ENCODE results near the gene SPATA31C2.
"Not testable (repeated sequence)": the region's sequence is repeated elsewhere in the genome, so short reads cannot be mapped to it uniquely, and the experiment has no call there.

Gene SPATA31C2

GRCh38 chr9:88138375-88138774, at the start of gene SPATA31C2:
Gene SPATA31C2, minus strand, starts transcription at chr9:88138475. Its CDS starts 29 bp downstream, at chr9:88138446.
- DNase-seq: not testable (repeated sequence)

DNA sequence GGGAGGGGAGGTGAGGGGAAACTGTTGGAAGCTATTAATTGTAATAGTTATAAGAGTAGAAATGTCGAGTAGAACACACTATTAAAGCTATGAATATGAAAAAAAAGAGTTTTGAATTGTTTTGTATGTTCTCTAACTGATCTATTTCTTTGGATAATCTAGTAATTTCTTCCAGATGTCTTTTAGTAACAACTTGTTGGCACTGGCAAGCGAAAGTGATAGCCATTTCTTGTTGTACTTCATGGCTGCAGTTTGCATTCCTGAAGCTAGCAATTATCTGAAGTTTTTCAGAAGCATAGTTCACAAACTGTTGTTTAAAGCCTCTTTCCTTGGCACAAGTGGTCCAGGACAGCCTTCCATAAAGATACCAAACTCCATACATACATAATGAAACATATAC, 49.4 kb upstream of the SPATA31C2 start:
- no peak for DNase-seq

DNA sequence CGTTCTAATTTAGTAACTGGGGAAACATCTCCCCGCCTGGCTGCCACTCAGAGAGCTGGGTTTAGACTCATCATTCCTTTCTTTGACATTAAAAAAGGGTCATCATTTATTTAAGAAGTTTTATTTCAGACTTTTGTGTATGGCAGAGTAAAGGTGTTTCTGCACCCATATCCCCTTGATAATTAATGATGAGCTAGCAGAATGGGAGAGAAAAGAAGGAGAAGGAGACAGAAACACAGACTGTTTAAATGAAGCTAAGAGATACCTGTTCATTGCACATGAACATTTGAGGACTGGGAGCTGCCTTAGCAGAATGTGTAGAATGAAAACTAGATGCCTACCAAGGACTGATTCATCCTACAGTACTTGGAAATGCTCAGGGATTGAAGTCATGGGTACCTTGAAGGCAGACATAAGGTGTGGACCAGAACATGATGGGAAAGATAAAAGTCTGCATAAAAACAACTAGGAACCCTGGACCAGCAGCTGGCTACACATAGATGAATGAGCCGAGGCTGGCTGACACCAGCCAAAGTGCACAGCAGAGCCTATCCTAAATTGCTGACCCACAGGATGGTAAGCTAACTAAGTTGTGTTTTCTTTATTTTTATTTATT, 48.3 kb upstream of the SPATA31C2 start:
- no peak for DNase-seq

GRCh38 chr9:88184976-88185375, 46.7 kb upstream of the SPATA31C2 start:
- no peak for DNase-seq

- DNase-seq: no peak
Measured at GRCh38 chr9:88183798-88184495, 45.7 kb upstream of the SPATA31C2 start.

DNA sequence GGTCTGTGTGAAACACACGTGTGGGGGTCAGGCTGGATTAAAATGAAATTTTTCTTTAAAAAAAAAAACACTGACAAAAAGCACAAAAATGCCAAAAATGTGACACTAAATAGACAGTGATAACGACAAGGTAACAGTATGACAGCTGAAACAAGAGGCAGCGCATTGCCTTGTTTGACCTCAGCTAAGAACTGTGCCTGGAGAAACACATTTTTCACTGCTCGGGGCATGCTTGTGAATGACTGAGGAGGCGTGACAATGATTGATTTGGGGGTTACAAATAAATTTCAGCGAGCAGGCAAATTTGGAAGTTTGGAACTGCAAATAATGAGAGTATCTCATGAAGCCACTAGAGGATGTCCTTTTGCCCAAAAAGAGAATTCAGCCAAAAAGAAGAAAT, 44.2 kb upstream of the SPATA31C2 start:
- DNase-seq: no peak

GRCh38 chr9:88180081-88180765, 41.9 kb upstream of the SPATA31C2 start:
- no peak for DNase-seq

DNA sequence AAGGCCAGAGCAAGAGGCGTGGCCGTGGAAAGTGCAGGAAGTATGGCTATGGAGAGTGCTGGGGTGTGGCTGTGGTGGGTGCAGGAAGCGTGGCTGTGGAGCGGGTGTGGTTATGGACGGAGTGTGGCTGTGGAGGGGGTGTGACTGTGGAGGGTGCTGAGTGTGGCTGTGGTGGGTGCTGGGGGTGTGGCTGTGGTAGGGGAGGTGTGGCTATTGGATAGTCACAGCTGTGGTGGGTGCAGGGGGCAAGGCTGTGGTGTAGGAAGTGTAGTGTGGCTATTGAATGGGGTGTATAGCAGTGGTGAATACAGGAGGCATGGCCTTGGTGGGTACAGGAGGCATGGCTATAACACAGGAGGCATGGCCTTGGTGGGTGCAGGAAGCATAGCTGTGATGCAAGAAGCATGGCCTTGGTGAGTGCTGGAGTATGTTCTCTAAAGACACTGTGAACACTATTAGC, 40.8 kb upstream of the SPATA31C2 start:
- DNase-seq: no peak

GRCh38 chr9:88178641-88179040, 40.4 kb upstream of the SPATA31C2 start:
- DNase-seq: no peak

DNA sequence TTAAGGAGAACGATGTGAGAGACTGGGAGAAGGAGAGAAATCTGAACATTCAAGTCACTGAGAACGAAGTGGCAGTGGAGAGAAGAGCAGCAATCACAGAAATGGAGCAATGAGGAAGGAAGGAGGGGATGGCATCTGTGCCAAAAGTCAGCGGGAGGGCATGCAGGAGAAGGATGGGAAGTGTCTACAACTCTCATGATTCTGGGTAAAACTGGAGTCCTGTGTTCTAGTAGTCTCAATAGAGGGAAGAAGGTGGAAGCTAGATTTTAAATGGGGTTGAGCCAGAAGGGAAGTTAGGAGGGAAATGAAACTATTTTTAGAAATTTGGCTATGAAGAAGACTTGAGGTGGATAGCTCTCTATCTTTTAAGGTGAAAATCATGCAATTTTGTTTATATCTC, 39.1 kb upstream of the SPATA31C2 start:
- DNase-seq: no peak

DNA sequence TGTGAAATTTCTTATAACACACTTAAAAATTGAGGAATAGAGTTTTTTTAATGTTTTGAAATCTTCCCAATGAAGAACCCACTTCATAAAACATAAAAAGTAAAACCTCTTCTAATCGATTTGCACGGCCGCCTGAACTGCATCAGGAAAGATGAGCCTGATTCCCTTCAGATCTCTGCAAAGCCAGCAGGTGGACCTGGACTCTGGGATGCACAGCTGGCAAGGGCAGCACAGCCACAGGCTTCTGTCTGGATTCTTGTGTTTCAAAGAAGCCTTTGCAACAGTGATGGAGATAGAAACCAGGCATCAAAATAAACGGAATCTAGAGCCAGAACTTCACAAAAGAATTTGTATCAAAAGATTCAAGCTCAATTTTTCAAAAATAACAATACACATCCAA, 36.0 kb upstream of the SPATA31C2 start:
- DNase-seq: no peak

DNA sequence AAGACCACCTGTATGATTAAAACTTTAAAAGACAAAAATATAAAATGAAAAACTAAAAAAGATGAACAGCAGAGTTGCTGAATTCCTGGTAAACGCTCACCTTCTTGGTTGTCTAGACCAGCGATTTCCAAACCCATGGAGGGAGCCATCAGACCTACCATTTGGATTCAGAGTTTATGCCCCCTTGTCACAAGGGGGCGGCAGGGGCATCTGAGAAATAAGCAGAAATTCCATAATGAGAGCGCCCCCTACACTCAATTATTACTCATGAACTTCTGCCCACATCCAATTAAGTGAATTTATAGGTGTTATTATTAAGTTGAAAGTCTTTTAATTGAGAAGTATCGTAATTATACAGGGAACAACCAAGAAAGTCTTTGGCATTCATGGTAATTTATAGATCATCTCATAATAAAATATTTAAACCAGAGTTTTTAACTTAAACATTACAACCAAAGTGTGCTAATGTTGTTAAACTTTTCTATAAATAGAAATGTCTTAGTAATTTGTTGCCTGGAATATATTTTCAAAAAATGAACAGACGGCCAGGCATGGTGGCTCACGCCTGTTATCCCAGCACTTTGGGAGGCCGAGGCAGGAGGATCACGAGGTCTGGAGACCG, 35.2 kb upstream of the SPATA31C2 start:
- no peak for DNase-seq

DNA sequence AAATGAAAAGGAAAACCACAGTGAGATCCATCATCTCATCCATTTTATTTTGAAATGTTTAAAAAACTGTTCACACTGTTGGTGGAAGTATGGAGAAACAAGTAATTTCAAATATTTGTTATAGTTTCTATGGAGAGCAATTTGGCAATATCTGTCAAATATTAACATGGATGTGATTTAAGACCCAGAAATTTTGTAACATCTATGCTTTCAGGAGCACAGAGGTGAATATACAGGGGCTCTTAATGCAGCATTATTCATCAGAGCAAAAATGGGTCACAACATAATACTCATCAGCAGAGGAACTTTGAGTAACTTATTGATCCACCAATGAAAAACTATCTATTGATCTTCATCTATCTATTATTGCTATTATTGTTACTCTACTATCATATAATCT, 31.4 kb upstream of the SPATA31C2 start:
- no peak for DNase-seq

DNA sequence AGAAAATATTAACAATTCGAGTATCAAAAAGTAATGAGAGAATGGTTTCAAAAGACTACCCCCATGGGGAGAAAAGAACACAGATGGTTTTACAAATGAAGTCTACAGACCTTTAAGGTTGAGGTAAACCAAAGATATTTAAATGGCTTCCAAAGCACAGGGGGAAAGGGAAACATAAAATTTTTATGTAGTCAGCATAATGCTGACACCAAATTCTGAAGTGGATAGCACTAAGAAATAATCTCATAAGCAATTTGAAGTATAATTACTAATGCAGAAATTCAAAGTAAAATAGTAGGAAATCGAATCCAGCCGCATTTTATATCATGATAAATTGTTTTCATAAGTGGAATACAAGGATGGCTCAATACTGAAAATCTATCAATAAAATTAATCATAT, 30.3 kb upstream of the SPATA31C2 start:
- no peak for DNase-seq

- DNase-seq: no peak
Measured at GRCh38 chr9:88166660-88167059, 28.4 kb upstream of the SPATA31C2 start.

DNA sequence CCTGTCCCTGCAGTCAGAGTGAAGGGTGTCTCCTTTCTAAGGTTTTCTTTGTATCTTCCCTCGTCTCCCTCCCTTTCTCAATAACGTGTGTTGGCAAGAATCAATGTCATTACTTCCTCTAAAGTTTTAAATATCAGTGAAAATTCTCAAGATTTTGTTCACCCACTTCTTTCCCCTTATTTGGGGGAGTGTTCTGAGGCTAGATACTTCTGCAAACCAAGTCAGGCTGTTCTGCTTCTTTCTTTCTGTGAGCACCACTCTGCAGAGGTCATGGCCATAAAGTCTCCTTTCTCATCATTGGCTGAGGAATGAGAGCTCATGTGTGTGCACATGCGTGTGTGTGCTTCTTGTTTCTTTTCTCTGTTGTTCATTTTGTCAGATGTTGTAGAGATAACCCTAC, 26.6 kb upstream of the SPATA31C2 start:
- DNase-seq: no peak

DNA sequence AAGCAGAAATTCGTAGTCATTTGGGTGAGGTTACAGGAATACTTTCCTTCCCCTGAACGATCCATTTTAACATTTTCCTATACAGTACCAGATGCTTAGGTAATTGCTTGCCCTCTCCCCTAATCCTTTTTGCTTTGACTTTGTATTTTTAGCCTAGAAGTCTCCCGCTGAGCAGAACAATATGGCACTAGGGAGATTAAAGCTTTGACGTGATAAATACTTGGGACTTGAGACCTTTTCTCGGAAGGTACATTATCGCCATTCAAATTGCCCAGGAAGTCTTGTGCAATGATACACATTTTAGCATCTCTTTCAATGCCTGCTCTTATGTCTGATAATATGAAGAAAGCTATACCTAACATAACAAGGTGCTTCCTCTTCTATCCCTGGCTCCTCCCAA, 22.9 kb upstream of the SPATA31C2 start:
- DNase-seq: no peak

DNA sequence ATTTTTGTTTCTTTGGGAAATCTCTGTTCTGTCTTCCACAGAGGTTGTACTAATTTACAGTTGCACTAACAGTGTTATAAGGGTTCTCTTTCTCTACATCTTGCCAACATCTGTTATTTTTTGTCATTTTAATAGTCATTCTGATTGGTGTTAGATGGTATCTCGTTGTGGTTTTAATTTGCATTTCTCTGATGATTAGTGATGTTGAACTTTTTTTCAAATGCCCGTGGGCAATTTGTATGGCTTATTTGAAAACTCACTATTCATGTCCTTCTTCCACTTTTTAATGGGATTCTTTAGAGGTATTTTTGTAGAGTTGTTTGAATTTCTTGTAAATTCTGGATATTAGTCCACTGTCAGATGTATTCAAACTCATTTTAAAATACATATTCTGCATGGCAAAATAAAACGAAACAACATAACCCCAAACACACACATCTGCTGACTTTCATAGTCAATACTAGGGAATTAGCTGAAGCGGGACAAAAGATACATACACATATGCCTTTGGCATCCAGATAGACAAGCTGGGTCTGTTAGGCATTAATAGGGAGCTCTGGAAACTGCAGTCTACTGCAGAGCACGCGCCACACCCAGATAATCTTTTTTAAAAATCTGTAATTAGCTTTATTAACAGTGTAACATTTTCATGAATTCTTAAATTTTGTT, 5.8 kb upstream of the SPATA31C2 start:
- DNase-seq: no peak

GRCh38 chr9:88143179-88143578, 4.9 kb upstream of the SPATA31C2 start:
- no peak for DNase-seq

DNA sequence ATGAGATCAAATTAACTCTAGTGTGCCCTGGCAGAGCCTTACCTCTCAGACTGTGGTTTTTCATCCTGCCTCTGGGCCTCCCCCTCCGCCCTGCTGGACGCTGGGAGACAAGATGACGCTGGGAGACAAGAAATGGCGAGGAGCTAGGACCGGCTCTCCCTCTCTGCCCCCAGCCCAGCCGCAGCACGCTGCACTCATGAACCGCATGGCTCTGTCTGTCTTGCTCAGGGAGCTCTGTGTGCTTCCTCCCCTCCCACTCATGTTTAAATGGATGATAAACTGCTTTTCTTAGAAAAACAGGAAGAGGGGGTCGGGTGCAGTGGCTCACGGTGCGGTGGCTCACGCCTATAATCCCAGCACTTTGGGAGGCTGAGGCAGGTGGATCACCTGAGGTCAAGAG, 4.7 kb downstream of the SPATA31C2 start:
- not testable (repeated sequence) for DNase-seq

DNA sequence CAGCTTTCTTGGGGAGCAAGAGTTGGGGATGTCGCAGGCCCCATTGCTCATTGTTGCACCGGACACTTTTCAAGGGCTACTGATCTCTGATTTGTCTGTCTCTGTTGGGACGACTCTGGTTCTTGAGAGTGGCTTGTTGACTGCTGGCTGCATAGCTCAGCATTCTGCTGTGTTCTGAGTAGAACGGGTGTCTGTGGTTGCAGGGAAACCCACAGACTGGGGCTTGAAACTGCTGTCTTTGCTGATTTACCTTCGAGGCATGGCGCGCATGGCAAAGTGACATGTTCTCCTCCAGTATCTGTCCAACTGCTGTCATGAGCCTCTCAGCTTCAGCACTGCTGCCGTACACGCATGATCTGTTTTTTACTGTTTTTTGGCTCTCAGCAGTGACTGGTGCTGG, 8.7 kb downstream of the SPATA31C2 start:
- DNase-seq: not testable (repeated sequence)

GRCh38 chr9:88127700-88128300, 10.5 kb downstream of the SPATA31C2 start:
- not testable (repeated sequence) for DNase-seq

- DNase-seq: not testable (repeated sequence)
Measured at GRCh38 chr9:88123413-88123812, 14.9 kb downstream of the SPATA31C2 start.
